ENCODE measurements around the gene EGF. TPM values are rescaled to one million over a fixed set of nuclear protein-coding genes. Genes with fewer than 3 reads are reported as not detected.
A peak's percentile ranks its signal among the peaks of the same experiment; 100 is the strongest.

The EGF gene
- total and polyA plus RNA-seq, 11 donors = 1.3 to 15.0 (median 8.8) TPM

DNA sequence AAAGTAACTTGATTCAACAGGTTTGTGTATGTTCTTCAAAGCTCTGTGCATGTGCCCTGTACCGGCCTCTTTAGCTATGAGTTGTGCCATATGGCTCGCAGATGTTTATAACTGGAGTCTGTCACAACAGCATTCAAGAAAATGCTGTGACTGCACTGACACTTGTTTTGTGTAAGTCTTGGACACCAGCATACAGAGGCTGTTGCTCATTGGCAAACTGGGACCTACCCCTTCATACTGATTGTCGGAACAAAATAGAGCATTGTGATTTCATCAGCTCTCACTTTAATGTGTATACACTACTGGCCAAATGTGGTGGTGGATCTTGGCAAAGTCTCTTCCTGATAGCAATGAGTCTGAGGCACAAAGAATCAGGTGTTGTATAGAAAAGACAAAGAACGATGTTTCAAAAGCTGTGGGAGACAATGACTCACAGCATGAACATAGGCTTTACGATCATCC, 133.9 kb downstream of the EGF start:
- H3K36me3 ChIP-seq = no peaks in the 10 kb centered on the region
- peaks cover 0 to 14% (median 0%) of the 10 kb centered on the region in 9 donors for H3K27me3 ChIP-seq
- ATAC-seq = no peak
- no peak overlapping the region for H3K4me3 ChIP-seq
- no peak overlapping the region for H3K27ac ChIP-seq
- TF ChIP-seq, protein P1, sequence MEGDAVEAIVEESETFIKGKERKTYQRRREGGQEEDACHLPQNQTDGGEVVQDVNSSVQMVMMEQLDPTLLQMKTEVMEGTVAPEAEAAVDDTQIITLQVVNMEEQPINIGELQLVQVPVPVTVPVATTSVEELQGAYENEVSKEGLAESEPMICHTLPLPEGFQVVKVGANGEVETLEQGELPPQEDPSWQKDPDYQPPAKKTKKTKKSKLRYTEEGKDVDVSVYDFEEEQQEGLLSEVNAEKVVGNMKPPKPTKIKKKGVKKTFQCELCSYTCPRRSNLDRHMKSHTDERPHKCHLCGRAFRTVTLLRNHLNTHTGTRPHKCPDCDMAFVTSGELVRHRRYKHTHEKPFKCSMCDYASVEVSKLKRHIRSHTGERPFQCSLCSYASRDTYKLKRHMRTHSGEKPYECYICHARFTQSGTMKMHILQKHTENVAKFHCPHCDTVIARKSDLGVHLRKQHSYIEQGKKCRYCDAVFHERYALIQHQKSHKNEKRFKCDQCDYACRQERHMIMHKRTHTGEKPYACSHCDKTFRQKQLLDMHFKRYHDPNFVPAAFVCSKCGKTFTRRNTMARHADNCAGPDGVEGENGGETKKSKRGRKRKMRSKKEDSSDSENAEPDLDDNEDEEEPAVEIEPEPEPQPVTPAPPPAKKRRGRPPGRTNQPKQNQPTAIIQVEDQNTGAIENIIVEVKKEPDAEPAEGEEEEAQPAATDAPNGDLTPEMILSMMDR (IDR thresholded peaks at IDR 0.05) = no peak
- no peak for TF ChIP-seq POLR2A (IDR thresholded peaks at IDR 0.05)
- no peaks in the 10 kb centered on the region for H3K9me3 ChIP-seq
- intact Hi-C loops (cut with DNase I) = loop anchor here in 1 of 10 donors (5.0 kb wide), 1 partner anchor 466 kb away; no protein-coding TSS in a partner anchor
- WGBS, 4 donors = 91 to 96% (median 91%) methylated on average over 5 of the region's 5 CpGs
- no peaks in the 10 kb centered on the region for H3K4me1 ChIP-seq
- DNase-seq = no peak

GRCh38 chr4:110049951-110050925, 137.6 kb downstream of the EGF start:
- no peaks in the 10 kb centered on the region for H3K4me1 ChIP-seq
- DNase-seq (peak in 1 of 5 donors; percentile 24), ATAC-seq (peak in 1 of 4 donors; percentile 30)
- H3K4me3 ChIP-seq = no peak overlapping the region
- intact Hi-C loops (cut with DNase I) = loop anchor here (1.0 to 5.0 kb wide), 7 partner anchors 147 to 462 kb away; partner anchors contain the start of gene ELOVL6 (in 2 of the 10)
- H3K9me3 ChIP-seq = no peaks in the 10 kb centered on the region
- TF ChIP-seq, protein P1 (IDR thresholded peaks at IDR 0.05) = peak; percentile 55 to 84 (median 76)
- no peak for TF ChIP-seq POLR2A (IDR thresholded peaks at IDR 0.05)
- no peak overlapping the region for H3K27ac ChIP-seq
- WGBS, 4 donors = 53 to 61% (median 58%) methylated on average over 9 of the region's 9 CpGs
- H3K36me3 ChIP-seq = no peaks in the 10 kb centered on the region
- no peaks in the 10 kb centered on the region for H3K27me3 ChIP-seq

GRCh38 chr4:110055158-110055768, 142.6 kb downstream of the EGF start:
- no peak overlapping the region for H3K4me3 ChIP-seq
- H3K9me3 ChIP-seq = no peaks in the 10 kb centered on the region
- H3K27me3 ChIP-seq = no peaks in the 10 kb centered on the region
- intact Hi-C loops (cut with DNase I) = no loop called here
- 81 to 88% (median 84%) methylated on average over 3 of the region's 3 CpGs for whole genome bisulfite sequencing, 4 donors
- peaks cover 0 to 16% (median 0%) of the 10 kb centered on the region in 12 donors for H3K4me1 ChIP-seq
- H3K27ac ChIP-seq = no peak overlapping the region
- ATAC-seq (no peak), DNase-seq (no peak)
- H3K36me3 ChIP-seq = no peaks in the 10 kb centered on the region
- TF ChIP-seq, protein P1 (IDR thresholded peaks at IDR 0.05) = no peak
- no peak for TF ChIP-seq POLR2A (IDR thresholded peaks at IDR 0.05)

- Histone ChIP-seq H3K9me3 (no peaks in the 10 kb centered on the region), H3K27ac (no peak overlapping the region), H3K27me3 (no peaks in the 10 kb centered on the region), H3K36me3 (no peaks in the 10 kb centered on the region), H3K4me1 (peaks cover 0 to 21% (median 0%) of the 10 kb centered on the region in 12 donors), H3K4me3 (no peak overlapping the region)
- 96 to 100% (median 97%) methylated on average over 1 of the region's 1 CpG for WGBS, 4 donors
- TF ChIP-seq POLR2A (IDR thresholded peaks at IDR 0.05) = no peak
- TF ChIP-seq, protein P1 (IDR thresholded peaks at IDR 0.05) = no peak
- DNase-seq = no peak
- no peak for ATAC-seq
- intact Hi-C loops (cut with DNase I) = no loop called here
These were observed 146.0 kb downstream of the EGF start for GRCh38 chr4:110058677-110059076.

Data from heart left ventricle (tissue), 16 donors.